ENCODE measurements around the gene BAG2.

Gene BAG2

GRCh38 chr6:57222743-57223077, 50.6 kb downstream of the BAG2 start:
- no peak for DNase-seq

DNA sequence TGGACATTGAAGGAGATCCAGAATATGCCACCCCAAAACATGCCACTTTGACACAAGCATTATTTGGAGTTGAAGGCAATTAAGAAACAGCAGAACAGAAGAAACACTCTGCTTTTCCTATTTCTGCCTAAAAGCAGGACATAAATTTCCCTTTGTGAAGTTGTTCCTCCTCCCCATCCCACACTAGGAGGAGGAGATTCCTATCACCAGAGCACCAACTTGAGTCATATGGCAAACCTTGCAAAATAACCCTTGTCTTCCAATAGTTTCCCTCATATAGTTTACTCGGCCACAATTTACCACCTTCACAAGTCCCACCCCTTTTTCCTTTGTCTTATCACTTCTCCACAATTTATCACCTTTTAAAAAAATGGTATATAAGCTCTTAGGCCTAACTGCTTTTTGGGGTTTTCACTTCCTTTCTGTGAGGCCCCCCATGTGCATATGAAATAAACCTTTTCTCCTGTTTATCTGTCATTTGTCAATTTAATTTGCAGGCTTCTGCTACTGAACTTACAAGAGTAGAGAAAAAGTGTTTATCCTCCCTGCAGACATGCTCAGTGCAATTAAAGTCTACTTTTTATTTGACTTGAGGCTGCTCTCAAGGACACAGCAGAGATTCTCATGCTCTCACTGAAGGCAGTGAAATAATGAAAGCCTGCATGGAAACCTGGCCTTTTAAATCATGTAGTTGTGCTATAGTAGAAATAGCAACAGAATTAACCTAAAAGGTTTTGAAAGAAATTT, 52.8 kb downstream of the BAG2 start:
- no peak for DNase-seq

DNA sequence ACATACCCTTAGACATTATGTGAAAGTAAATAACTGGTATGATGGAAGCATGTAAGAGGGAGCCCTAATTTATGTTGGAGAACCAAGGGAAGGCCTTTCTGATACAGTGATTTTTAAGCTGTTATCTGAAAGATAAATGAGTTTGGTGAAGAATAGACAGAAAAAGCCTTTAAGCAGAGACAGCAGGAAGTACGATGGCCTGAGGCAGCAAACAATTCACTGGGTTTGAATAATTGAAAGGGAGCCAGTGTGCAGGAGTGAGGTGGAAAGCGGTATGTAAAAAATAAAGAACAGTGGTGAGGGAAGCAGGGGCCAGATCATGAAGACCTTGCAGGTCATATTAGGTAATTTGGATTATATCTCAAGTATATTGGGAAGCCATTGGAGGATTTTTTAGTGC, 54.1 kb downstream of the BAG2 start:
- DNase-seq: no peak
